Nephron (organoid): ENCODE results near the gene TMEM80.

Experiments
- H3K27ac Mint-ChIP-seq, 3 experiments: 2 replicates each; pipeline ENCODE4 v1.8.0; 2020; ENCODE audit warnings: mixed read lengths in 3 of 3, mild to moderate bottlenecking in 2 of 3, moderate library complexity in 1 of 3
- H3K27me3 Mint-ChIP-seq: 2 replicates; pipeline ENCODE4 v1.8.0; 2021; ENCODE audit warnings: low read depth, mild to moderate bottlenecking, moderate library complexity, mixed read lengths
- H3K36me3 Mint-ChIP-seq: 2 replicates; pipeline ENCODE4 v1.8.0; 2020; ENCODE audit warnings: low read depth, mixed read lengths
- H3K4me1 Mint-ChIP-seq: 2 replicates; pipeline ENCODE4 v1.8.0; 2020; ENCODE audit warnings: mixed read lengths
- H3K4me3 Mint-ChIP-seq, 3 experiments: 2 replicates each; pipeline ENCODE4 v1.8.0; 2020; ENCODE audit warnings: mild to moderate bottlenecking in 3 of 3, mixed read lengths in 3 of 3, moderate library complexity in 2 of 3
- H3K9me3 Mint-ChIP-seq: 2 replicates; pipeline ENCODE4 v1.8.0; 2020; ENCODE audit warnings: mixed read lengths
- CTCF ChIP-seq, 3 experiments: fragments of 200-600 bp; sonication (generic); IDR thresholded peaks; one replicate each; pipeline ENCODE4 v1.5.0; 2021; ENCODE audit warnings: antibody characterized with exemption in 3 of 3; ENCODE audit not compliant: unreplicated experiment in 3 of 3

The TMEM80 gene

GRCh38 chr11:742156-742546, 46.5 kb downstream of the TMEM80 start:
- Mint-ChIP-seq H3K4me3 (no peak overlapping the region), H3K9me3 (no peaks in the 10 kb centered on the region), H3K4me1 (peaks cover 7% of the 10 kb centered on the region), H3K27me3 (peaks cover 17% of the 10 kb centered on the region), H3K27ac (no peak overlapping the region), H3K36me3 (no peaks in the 10 kb centered on the region)
- TF ChIP-seq CTCF (IDR thresholded peaks at IDR 0.05; ENCODE audit: unreplicated experiment in 3 of 3) = no peak

- Mint-ChIP-seq H3K9me3 (no peaks in the 10 kb centered on the region), H3K36me3 (no peaks in the 10 kb centered on the region), H3K27me3 (peaks cover 13% of the 10 kb centered on the region), H3K4me3 (no peak overlapping the region), H3K4me1 (peaks cover 4% of the 10 kb centered on the region), H3K27ac (no peak overlapping the region)
- TF ChIP-seq CTCF (IDR thresholded peaks at IDR 0.05; ENCODE audit: unreplicated experiment in 3 of 3) = no peak
These were observed 47.1 kb downstream of the TMEM80 start for GRCh38 chr11:742571-743201.

- Mint-ChIP-seq H3K27ac (no peak overlapping the region), H3K36me3 (no peaks in the 10 kb centered on the region), H3K9me3 (no peaks in the 10 kb centered on the region), H3K4me1 (peaks cover 12% of the 10 kb centered on the region), H3K4me3 (peak overlapping the region; percentile 17 to 68 (median 66)), H3K27me3 (peaks cover 10% of the 10 kb centered on the region)
- no peak for TF ChIP-seq CTCF (IDR thresholded peaks at IDR 0.05; ENCODE audit: unreplicated experiment in 3 of 3)
These were observed 49.8 kb downstream of the TMEM80 start for GRCh38 chr11:745428-745827.

GRCh38 chr11:746289-747157, 50.9 kb downstream of the TMEM80 start:
- Mint-ChIP-seq H3K36me3 (no peaks in the 10 kb centered on the region), H3K27me3 (peaks cover 10% of the 10 kb centered on the region), H3K27ac (peak overlapping the region; percentile 53 to 94 (median 80)), H3K4me3 (peak overlapping the region; percentile 88 to 93 (median 92)), H3K9me3 (no peaks in the 10 kb centered on the region), H3K4me1 (peaks cover 12% of the 10 kb centered on the region)
- no peak for TF ChIP-seq CTCF (IDR thresholded peaks at IDR 0.05; ENCODE audit: unreplicated experiment in 3 of 3)

GRCh38 chr11:747158-748006, 51.8 kb downstream of the TMEM80 start, which contains the start of gene TALDO1:
TSS of gene TALDO1 (plus strand) at chr11:747464. CDS start at chr11:747482, 18 bp downstream.
- Mint-ChIP-seq H3K36me3 (no peaks in the 10 kb centered on the region), H3K27me3 (peaks cover 10% of the 10 kb centered on the region), H3K4me3 (peak within 1 kb of the TSS; percentile 88 to 93 (median 92)), H3K4me1 (peaks cover 12% of the 10 kb centered on the region), H3K27ac (peak within 1 kb of the TSS; percentile 53 to 94 (median 80)), H3K9me3 (no peaks in the 10 kb centered on the region)
- peak in 1 of 3 experiments; percentile 45 for TF ChIP-seq CTCF (IDR thresholded peaks at IDR 0.05; ENCODE audit: unreplicated experiment in 3 of 3)
